SK-N-SH treated with all-trans-retinoic acid at 6 μM for 48 hours (cell line): Measurements from ENCODE around the gene SIPA1.

Experiments used
- ATAC-seq: fragments of 200-7000 bp; cut with Tn5 transposase; 3 replicates; pipeline ENCODE4 v1.9.1; 2020; ENCODE audit warnings: mild to moderate bottlenecking, moderate library complexity
- ARNTL ChIP-seq: fragments of 450-650 bp; formaldehyde crosslinking; IDR thresholded peaks from 2 replicates; pipeline ENCODE4 v1.5.0; 2020; ENCODE audit warnings: low read depth, mild to moderate bottlenecking, moderate library complexity, borderline replicate concordance
- CSDC2 ChIP-seq: fragments of 250-450 bp; sonication (Bioruptor Pico); IDR thresholded peaks from 2 replicates; pipeline ENCODE4 v1.5.0; 2020; ENCODE audit warnings: mild to moderate bottlenecking, moderate library complexity
- CSRNP3 ChIP-seq: fragments of 250-450 bp; sonication (Bioruptor Pico); IDR thresholded peaks from 2 replicates; pipeline ENCODE4 v1.5.1; 2021; ENCODE audit warnings: mild to moderate bottlenecking, moderate library complexity
- GLIS3 ChIP-seq: fragments of 250-450 bp; sonication (Bioruptor Pico); IDR thresholded peaks from 2 replicates; pipeline ENCODE4 v1.5.0; 2020; ENCODE audit warnings: mild to moderate bottlenecking, moderate library complexity
- ISL1 ChIP-seq: fragments of 250-450 bp; sonication (Bioruptor Pico); IDR thresholded peaks from 2 replicates; pipeline ENCODE4 v2.1.2; 2022; ENCODE audit warnings: mild to moderate bottlenecking, moderate library complexity
- PATZ1 ChIP-seq: fragments of 250-450 bp; sonication (Bioruptor Pico); IDR thresholded peaks from 2 replicates; pipeline ENCODE4 v1.8.0; 2020; ENCODE audit warnings: mild to moderate bottlenecking, moderate library complexity, borderline replicate concordance
- PPARA ChIP-seq: fragments of 250-450 bp; sonication (Bioruptor Pico); IDR thresholded peaks from 2 replicates; pipeline ENCODE4 v1.5.0; 2020; ENCODE audit warnings: mild to moderate bottlenecking, borderline replicate concordance
- RARB ChIP-seq: fragments of 250-450 bp; sonication (Bioruptor Pico); IDR thresholded peaks from 2 replicates; pipeline ENCODE4 v1.8.0; 2021; ENCODE audit warnings: mild to moderate bottlenecking, moderate library complexity
- TCF4 ChIP-seq: fragments of 250-450 bp; sonication (Bioruptor Pico); IDR thresholded peaks from 2 replicates; pipeline ENCODE4 v1.8.0; 2021; ENCODE audit warnings: mild to moderate bottlenecking, moderate library complexity, borderline replicate concordance
- ZC3H10 ChIP-seq: fragments of 250-450 bp; sonication (Bioruptor Pico); IDR thresholded peaks from 2 replicates; pipeline ENCODE4 v1.5.1; 2021; ENCODE audit warnings: mild to moderate bottlenecking, moderate library complexity
- ZFP30 ChIP-seq: fragments of 450-650 bp; formaldehyde crosslinking; IDR thresholded peaks from 2 replicates; pipeline ENCODE4 v1.5.0; 2022; ENCODE audit warnings: mild to moderate bottlenecking, moderate library complexity
- ZNF565 ChIP-seq: fragments of 450-650 bp; formaldehyde crosslinking; conservative IDR thresholded peaks from 2 replicates; pipeline ENCODE4 v1.5.0; 2020; ENCODE audit warnings: low read depth, mild to moderate bottlenecking, moderate library complexity
- ZNF70 ChIP-seq: fragments of 450-650 bp; formaldehyde crosslinking; IDR thresholded peaks from 2 replicates; pipeline ENCODE4 v1.5.0; 2020; ENCODE audit warnings: mild to moderate bottlenecking, moderate library complexity
- ZNF8 ChIP-seq: fragments of 450-650 bp; formaldehyde crosslinking; IDR thresholded peaks from 2 replicates; pipeline ENCODE4 v1.5.0; 2020; ENCODE audit warnings: mild to moderate bottlenecking, moderate library complexity
- TF ChIP-seq, protein P1 (sequence below): fragments of 250-450 bp; sonication (Bioruptor Pico); IDR thresholded peaks from 2 replicates; pipeline ENCODE4 v1.5.0; 2020; ENCODE audit warnings: mild to moderate bottlenecking, moderate library complexity

Gene SIPA1

DNA sequence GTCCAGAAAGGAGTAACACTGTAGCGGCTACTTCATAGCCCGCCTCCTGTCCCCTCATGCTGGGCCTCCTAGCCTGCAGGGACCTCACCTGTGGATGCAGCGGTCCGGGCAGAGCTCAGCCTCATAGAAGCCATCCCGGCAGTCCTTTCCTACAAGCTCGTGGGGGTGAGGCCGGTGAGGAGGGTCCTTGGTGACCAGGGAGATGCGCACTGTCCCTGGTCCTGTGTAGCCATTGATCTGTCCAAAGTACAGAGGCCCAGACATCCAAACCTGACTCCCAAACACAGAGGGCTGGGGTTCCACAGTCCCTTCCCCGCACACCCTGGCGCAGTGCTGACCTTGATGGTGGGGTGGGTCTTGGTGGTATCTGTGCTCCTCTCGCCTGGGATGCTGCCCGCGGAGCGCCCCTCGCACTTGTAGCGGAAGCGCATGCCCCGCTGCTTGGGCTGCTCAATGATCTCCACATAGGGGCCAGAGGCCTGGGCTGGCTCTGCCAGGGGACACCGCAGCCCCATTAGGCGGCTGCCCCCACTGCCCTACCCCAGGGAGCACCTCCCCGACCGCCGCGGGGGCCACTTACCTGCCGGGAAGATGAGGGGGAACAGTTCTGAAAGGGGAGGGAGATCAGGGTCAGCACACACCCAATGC lies 23.8 kb downstream of the SIPA1 start:
- ATAC-seq: no peak
- TF ChIP-seq CSRNP3 (CRISPR knock-in tag): no peak
- TF ChIP-seq RARB (CRISPR knock-in tag): no peak
- TF ChIP-seq ISL1 (CRISPR knock-in tag): no peak
- TF ChIP-seq GLIS3 (CRISPR knock-in tag): no peak
- no peak for TF ChIP-seq ARNTL (CRISPR knock-in tag)
- no peak for TF ChIP-seq ZNF70 (CRISPR knock-in tag)
- TF ChIP-seq, protein P1, sequence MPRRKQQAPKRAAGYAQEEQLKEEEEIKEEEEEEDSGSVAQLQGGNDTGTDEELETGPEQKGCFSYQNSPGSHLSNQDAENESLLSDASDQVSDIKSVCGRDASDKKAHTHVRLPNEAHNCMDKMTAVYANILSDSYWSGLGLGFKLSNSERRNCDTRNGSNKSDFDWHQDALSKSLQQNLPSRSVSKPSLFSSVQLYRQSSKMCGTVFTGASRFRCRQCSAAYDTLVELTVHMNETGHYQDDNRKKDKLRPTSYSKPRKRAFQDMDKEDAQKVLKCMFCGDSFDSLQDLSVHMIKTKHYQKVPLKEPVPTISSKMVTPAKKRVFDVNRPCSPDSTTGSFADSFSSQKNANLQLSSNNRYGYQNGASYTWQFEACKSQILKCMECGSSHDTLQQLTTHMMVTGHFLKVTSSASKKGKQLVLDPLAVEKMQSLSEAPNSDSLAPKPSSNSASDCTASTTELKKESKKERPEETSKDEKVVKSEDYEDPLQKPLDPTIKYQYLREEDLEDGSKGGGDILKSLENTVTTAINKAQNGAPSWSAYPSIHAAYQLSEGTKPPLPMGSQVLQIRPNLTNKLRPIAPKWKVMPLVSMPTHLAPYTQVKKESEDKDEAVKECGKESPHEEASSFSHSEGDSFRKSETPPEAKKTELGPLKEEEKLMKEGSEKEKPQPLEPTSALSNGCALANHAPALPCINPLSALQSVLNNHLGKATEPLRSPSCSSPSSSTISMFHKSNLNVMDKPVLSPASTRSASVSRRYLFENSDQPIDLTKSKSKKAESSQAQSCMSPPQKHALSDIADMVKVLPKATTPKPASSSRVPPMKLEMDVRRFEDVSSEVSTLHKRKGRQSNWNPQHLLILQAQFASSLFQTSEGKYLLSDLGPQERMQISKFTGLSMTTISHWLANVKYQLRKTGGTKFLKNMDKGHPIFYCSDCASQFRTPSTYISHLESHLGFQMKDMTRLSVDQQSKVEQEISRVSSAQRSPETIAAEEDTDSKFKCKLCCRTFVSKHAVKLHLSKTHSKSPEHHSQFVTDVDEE (CRISPR knock-in tag): no peak
- TF ChIP-seq PATZ1 (CRISPR knock-in tag): no peak; the same call in 1 of the 2 replicates
- no peak for TF ChIP-seq TCF4 (CRISPR knock-in tag)
- TF ChIP-seq ZC3H10 (CRISPR knock-in tag): no peak
- no peak for TF ChIP-seq PPARA (CRISPR knock-in tag)

DNA sequence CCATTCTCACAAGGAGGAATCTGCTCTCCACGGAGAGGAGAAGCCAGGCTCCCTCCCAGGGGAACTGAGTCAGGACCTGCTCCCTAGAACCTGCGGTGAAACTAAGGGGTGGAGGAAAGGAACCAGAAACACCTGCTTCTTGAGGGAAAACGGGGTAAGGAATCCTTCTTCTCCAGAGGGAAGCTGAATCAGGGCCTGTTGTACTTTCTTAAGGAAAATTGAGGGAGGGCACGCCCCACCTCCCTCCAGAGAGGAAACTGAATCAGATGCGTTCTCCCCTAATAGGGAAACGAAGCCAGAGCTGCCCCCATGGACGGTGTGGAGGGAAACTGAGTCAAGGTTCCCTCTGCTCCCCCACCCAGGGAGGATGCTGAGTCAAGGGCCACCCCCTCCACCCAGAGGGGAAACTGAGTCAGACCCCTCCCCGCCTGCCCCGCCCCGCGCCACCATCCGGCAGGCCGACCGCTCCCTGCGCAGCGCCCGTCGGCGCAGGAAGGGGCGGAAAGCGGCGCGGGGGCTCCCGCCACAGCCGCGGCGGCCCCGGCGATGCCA lies 24.4 kb downstream of the SIPA1 start:
- peak; percentile 6 for ATAC-seq
- TF ChIP-seq RARB (CRISPR knock-in tag) (no peak), CSDC2 (CRISPR knock-in tag) (no peak), PPARA (CRISPR knock-in tag) (no peak), ZFP30 (CRISPR knock-in tag) (no peak), GLIS3 (CRISPR knock-in tag) (no peak), ZNF565 (CRISPR knock-in tag) (no peak)

DNA sequence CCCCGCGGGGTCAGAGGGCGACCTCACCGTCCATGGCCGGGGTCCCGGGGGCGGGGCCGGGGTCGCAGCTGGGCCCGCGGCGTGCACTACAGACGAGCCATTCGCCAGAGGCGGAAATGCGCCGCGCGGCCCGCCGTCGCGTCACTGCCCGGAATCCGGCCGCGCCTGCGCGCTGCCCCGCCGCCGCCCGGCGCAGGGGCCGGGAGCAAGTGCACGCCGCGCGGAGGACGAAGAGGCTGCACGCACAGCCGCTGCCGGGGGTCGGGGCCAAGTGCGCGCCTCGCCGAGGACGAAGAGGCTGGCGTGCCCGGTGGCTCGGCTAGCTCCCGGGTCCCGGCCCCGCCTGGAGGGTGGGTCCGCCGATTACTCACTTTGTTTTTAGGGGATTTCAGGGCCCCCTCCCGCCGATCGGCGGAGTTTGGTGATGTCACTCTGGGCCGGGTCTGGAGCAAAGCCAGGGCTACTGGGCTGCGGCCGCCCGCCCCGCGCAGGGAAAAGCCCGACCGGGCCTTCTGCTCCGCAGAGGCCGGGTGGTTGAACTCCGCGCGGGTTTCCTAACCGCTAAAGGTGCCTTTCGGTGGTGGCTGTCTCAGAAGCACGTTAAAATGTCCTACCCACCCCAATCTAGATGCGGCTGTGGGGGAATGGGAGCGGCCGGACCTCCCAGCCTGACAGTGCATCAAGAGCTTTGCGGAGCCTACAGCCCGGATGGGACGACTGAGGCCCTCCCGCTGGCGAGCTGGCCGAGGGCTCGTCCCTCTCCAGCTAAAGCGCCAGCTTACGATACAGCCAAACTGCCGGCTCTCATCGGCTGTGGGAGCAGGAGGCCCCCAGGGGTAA lies 25.1 kb downstream of the SIPA1 start, which contains the start of gene RELA:
Gene RELA (minus strand): TSS at position 118 of the 840 bp plus-strand sequence. CDS start 84 bp downstream, at position 34.
- peak; percentile 89 for ATAC-seq
- TF ChIP-seq PATZ1 (CRISPR knock-in tag): peak; percentile 51; the same call in 1 of the 2 replicates
- TF ChIP-seq ZFP30 (CRISPR knock-in tag): no peak

GRCh38 chr11:65663639-65664200 lies 25.8 kb downstream of the SIPA1 start:
- no peak for TF ChIP-seq GLIS3 (CRISPR knock-in tag)
- no peak for TF ChIP-seq ZC3H10 (CRISPR knock-in tag)
- TF ChIP-seq PPARA (CRISPR knock-in tag): no peak
- TF ChIP-seq ZNF8 (CRISPR knock-in tag): no peak
- TF ChIP-seq ISL1 (CRISPR knock-in tag): no peak
- TF ChIP-seq CSDC2 (CRISPR knock-in tag): no peak
- TF ChIP-seq ZNF70 (CRISPR knock-in tag): no peak
- peak; percentile 72 for ATAC-seq
